ENCODE results near the gene SMG5. TPM values are rescaled to one million over a fixed set of nuclear protein-coding genes. Genes with fewer than 3 reads are reported as not detected.

SMG5 gene
- total RNA-seq, 1 donor from 2014 or later, result 103 TPM

GRCh38 chr1:156260896-156261295, 21.7 kb downstream of the SMG5 start:
- no peak for TF ChIP-seq CTCF (IDR thresholded peaks at IDR 0.05; ENCODE audit: unreplicated experiment)
- Mint-ChIP-seq H3K4me1 (no peaks in the 10 kb centered on the region), H3K9me3 (no peaks in the 10 kb centered on the region), H3K27ac (no peak overlapping the region), H3K4me3 (no peak overlapping the region), H3K27me3 (ENCODE audit: low read depth) (no peaks in the 10 kb centered on the region), H3K36me3 (peaks cover 52% of the 10 kb centered on the region)
- no peak for DNase-seq (ENCODE audit: low spot score in 2 of 2, unreplicated experiment in 2 of 2)

DNA sequence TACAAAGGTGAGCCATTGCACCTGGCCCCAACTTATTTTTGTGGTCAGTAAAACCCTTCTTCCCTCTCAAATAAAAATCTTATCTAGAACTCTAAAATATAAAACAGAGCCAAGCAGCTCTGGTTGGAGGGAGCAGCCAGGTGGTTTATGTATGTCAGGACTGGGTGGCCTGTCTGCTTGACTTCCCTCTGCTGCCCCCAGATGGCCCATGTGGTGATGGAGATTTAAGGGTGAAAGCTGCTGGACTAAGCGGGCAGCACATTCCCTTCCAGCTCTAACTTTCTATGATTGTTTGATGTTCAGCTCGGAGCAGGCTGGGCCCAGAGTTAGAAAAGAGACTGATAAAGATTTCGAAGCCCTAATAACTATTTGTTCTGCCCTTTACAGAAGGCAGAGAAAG, 22.8 kb downstream of the SMG5 start:
- no peak overlapping the region for H3K27ac Mint-ChIP-seq

GRCh38 chr1:156258859-156259258, 23.8 kb downstream of the SMG5 start:
- TF ChIP-seq CTCF (IDR thresholded peaks at IDR 0.05; ENCODE audit: unreplicated experiment), result no peak
- Mint-ChIP-seq H3K4me3 (no peak overlapping the region), H3K27me3 (ENCODE audit: low read depth) (no peaks in the 10 kb centered on the region), H3K27ac (no peak overlapping the region), H3K9me3 (no peaks in the 10 kb centered on the region), H3K4me1 (no peaks in the 10 kb centered on the region), H3K36me3 (peaks cover 43% of the 10 kb centered on the region)
- no peak for DNase-seq (ENCODE audit: low spot score in 2 of 2, unreplicated experiment in 2 of 2)

More for the DNA sequence above, 22.8 kb downstream of the SMG5 start:
- peaks cover 45% of the 10 kb centered on the region for H3K36me3 Mint-ChIP-seq
- H3K4me1 Mint-ChIP-seq, result no peaks in the 10 kb centered on the region
- no peak for DNase-seq (ENCODE audit: low spot score in 2 of 2, unreplicated experiment in 2 of 2)
- TF ChIP-seq CTCF (IDR thresholded peaks at IDR 0.05; ENCODE audit: unreplicated experiment), result no peak
- no peak overlapping the region for H3K4me3 Mint-ChIP-seq
- no peaks in the 10 kb centered on the region for H3K9me3 Mint-ChIP-seq
- H3K27me3 Mint-ChIP-seq (ENCODE audit: low read depth), result no peaks in the 10 kb centered on the region

GRCh38 chr1:156257711-156258110, 24.9 kb downstream of the SMG5 start:
- no peaks in the 10 kb centered on the region for H3K9me3 Mint-ChIP-seq
- no peaks in the 10 kb centered on the region for H3K4me1 Mint-ChIP-seq
- DNase-seq (ENCODE audit: low spot score in 2 of 2, unreplicated experiment in 2 of 2), result no peak
- H3K36me3 Mint-ChIP-seq, result peaks cover 42% of the 10 kb centered on the region
- no peak overlapping the region for H3K27ac Mint-ChIP-seq
- H3K4me3 Mint-ChIP-seq, result no peak overlapping the region
- H3K27me3 Mint-ChIP-seq (ENCODE audit: low read depth), result no peaks in the 10 kb centered on the region
- TF ChIP-seq CTCF (IDR thresholded peaks at IDR 0.05; ENCODE audit: unreplicated experiment), result no peak

DNA sequence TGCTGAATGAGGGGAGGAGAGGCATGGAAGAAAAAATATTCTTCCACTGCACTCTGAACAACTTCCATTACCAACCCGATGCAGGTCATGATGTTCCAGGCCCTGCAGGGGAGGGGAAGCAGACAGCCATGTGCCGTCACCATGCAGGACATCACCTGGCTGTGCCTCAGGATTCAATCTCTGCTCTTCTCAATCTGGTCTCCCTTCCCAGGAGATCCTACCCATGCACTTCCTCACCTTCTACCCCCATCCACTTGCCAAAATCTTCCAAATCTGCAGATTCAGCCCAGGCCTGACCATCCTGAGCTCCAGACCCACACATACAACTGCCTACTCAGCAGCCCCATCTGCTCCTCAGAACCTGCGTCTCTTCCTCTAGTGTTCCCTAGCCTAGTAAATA, 29.0 kb downstream of the SMG5 start:
- peaks cover 33% of the 10 kb centered on the region for H3K36me3 Mint-ChIP-seq
- H3K27ac Mint-ChIP-seq, result no peak overlapping the region
- DNase-seq (ENCODE audit: low spot score in 2 of 2, unreplicated experiment in 2 of 2), result no peak

More for the DNA sequence above, 29.0 kb downstream of the SMG5 start:
- no peak for TF ChIP-seq CTCF (IDR thresholded peaks at IDR 0.05; ENCODE audit: unreplicated experiment)
- H3K27me3 Mint-ChIP-seq (ENCODE audit: low read depth), result no peaks in the 10 kb centered on the region
- no peaks in the 10 kb centered on the region for H3K9me3 Mint-ChIP-seq
- peaks cover 4% of the 10 kb centered on the region for H3K4me1 Mint-ChIP-seq
- no peak overlapping the region for H3K4me3 Mint-ChIP-seq
